GM18520 (cell line): ENCODE measurements around the gene RRP15.
A peak's percentile ranks its signal among the peaks of the same experiment; 100 is the strongest.

ENCODE experiments used
- ATAC-seq: cut with Tn5 transposase; IDR thresholded peaks from one replicate; pipeline ENCODE4 v1.9.1; 2021; ENCODE audit not compliant: unreplicated experiment

RRP15 gene

GRCh38 chr1:218357893-218358232 lies 72.8 kb downstream of the RRP15 start:
- ATAC-seq, result no peak

GRCh38 chr1:218361298-218362065 lies 76.4 kb downstream of the RRP15 start:
- ATAC-seq, result no peak

- no peak for ATAC-seq
These were observed 77.5 kb downstream of the RRP15 start for GRCh38 chr1:218362418-218363076.

GRCh38 chr1:218363141-218363540 lies 78.0 kb downstream of the RRP15 start:
- ATAC-seq, result no peak

GRCh38 chr1:218364028-218364710 lies 79.1 kb downstream of the RRP15 start:
- no peak for ATAC-seq

DNA sequence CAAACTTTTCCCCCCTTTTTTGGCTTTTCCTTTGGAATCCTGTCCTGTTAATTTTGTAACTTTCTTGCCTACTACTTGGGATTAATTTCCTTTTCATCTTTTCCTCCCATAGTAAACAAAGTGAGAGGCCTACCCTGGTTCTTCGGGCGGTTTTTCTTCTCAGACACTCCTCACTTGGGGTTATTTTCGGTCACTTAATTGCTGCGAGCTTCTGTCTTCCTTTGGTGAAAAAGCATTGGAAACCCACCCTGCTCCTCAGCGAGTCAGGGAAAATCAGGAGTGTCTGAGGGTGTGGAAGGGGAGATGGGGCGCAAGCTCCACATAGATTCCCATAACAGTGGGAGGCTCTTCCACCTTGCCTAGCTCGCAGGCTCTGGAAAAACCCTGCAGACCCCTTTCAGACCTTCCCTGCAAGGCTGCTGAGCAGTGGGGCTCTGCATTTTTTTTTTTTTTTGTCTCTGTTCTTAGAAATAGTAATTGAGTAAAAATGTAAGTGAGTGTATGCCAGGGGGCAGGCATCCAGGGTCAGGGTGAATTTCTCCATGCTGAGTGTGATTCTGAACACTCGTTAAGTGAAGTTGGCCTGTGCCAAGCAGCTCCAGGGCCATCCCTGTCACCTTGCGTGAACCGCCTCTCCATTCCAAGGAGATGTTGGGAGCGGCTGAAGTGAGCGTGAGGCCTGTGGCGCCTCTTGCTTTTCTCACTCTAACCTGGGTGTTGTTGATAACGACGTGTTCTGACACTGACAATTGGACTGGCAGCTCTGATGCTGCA lies 80.3 kb downstream of the RRP15 start:
- ATAC-seq, result no peak

DNA sequence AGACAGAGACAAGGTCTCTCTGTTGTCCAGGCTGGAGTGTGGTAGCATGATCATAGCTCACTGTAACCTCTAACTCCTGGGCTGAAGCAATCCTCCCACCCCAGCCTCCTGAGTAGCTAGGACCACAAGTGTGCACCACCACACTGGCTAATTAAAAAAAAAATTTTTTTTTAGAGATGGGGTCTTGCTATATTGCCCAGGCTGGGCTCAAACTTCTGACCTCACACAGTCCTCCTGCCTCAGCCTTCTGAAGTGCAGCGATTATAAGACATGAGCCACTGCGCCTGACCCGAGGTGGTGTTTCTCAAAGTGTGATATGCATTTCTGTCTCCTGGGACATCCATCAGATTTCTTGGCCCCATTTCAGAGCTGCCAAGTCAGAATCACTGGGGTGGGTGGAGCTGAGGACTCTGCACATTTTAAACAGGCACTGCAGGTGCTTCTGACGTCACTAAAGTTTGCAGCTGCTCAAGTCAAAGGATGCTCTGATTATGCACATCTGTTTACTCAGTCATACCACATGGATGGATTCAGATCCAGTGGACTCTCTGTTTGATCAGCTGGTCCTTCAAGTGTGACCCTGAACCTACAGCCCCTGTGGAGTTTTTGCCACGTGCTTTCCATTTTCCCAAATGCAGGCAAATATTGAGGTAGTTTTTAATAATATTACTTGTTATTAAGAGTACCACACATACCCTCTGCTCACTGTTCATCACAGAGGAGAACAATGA lies 81.4 kb downstream of the RRP15 start:
- ATAC-seq, result no peak

DNA sequence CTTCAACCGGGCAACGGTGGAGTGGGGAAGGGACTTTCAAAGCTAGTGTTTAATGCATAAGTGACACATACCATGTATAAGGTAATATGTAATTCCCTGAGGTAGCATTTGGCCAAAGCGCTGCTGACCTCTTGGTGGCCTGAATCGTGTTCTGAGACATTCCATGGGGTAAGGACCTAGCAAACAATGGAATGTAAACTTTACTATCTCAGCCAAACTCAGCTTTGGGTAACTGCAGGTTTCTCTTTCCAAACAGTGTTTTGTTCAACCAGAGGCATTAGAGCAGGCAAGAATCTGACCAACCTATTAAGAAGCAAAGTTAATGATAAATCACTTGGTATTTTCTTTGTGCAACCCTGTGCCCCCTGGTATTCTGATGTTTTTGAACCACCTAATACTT lies 82.0 kb downstream of the RRP15 start:
- ATAC-seq, result no peak

GRCh38 chr1:218368686-218369085 lies 83.6 kb downstream of the RRP15 start:
- ATAC-seq, result no peak

GRCh38 chr1:218369688-218370511 lies 84.8 kb downstream of the RRP15 start:
- ATAC-seq, result no peak

- no peak for ATAC-seq
These were observed 87.0 kb downstream of the RRP15 start for GRCh38 chr1:218371927-218372672.

- ATAC-seq, result no peak
These were observed 89.6 kb downstream of the RRP15 start for GRCh38 chr1:218374401-218375353.

- ATAC-seq, result no peak
These were observed 91.6 kb downstream of the RRP15 start for GRCh38 chr1:218376722-218377121.

DNA sequence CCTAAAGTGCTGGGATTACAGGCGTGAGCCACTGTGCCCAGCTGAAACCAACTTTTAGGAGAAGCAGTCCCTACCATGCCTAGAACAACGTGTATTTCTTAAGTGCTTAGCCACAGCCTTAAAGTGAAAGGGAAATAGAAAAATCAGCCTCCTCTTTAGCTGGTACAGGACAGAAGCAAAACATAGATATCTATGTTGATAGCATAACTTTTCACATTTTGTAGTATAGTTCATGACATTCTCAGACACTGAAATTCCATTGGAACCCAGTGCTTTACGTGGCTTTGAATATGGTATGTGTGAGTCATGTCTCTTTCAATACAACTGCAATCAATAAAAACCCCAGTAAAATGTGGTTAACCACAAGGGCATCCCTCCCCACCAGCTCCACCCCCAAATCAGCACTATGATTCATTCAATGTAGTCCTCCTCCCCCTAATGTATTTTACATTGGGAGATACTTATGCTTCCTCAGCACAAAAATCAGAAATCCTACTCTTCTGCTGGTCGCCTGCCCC lies 92.1 kb downstream of the RRP15 start:
- ATAC-seq, result peak; percentile 92

DNA sequence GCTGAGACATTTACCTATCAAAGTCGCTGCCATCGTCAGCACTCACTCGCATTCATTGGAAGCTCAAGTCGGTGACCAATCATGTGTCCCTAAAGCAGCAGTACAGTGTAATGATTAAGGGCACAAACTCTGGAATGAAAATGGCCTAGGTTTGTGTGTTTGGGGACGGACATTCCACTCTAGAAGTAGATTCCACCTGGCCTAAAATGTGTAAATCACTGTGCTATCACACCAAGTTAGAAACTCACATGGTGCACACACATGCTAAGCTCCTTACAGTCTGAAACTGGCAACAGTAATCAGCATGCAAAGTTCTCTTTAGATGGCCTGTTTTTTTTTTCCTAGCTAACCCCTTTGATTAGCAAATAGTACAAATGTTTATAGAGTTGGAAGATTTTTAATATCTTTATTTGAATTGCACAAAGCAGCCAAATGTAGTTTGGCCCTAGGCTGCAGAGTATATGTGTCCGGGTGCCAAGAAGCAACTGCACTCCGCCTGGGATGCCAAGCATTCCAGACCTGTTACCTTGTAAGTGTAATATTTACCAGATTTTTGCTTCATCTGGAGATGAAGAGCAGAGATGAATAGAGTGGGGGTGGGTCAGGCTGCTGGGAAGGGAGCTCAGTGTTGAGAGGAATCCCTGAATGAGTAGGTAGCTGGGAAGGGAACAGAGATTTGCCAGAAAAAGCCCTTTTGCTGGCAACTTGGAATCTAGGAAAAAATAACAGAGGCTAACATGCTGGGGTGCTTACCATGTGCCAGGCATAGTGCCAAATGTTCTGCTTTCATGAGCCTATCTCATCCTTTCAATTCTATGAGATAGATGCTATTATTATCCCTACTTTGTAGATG lies 95.3 kb downstream of the RRP15 start:
- ATAC-seq, result no peak

GRCh38 chr1:218382261-218382660 lies 97.2 kb downstream of the RRP15 start:
- no peak for ATAC-seq

- no peak for ATAC-seq
These were observed 98.0 kb downstream of the RRP15 start for GRCh38 chr1:218383051-218383450.
